Brain microvascular endothelial cell (primary cell): Measurements from ENCODE around the gene TMEM208.
A peak's percentile ranks its signal among the peaks of the same experiment; 100 is the strongest.

ENCODE experiments used
- DNase-seq: peaks from one replicate; pipeline ENCODE4 v3.0.0-alpha.2; 2020
- H3K27ac ChIP-seq: fragments of 250-450 bp; sonication (Bioruptor Pico); 2 replicates; pipeline ENCODE4 v1.5.1; 2020; ENCODE audit warnings: mild to moderate bottlenecking, moderate library complexity
- H3K27me3 ChIP-seq: fragments of 250-450 bp; sonication (Bioruptor Pico); replicated peaks from 2 replicates; pipeline ENCODE4 v1.5.1; 2020; ENCODE audit warnings: mild to moderate bottlenecking
- H3K36me3 ChIP-seq: fragments of 250-450 bp; sonication (Bioruptor Pico); replicated peaks from 2 replicates; pipeline ENCODE4 v1.5.1; 2020; ENCODE audit warnings: mild to moderate bottlenecking
- H3K4me3 ChIP-seq: 2 replicates; pipeline ENCODE4 v1.5.1; 2011; ENCODE audit warnings: low read depth, mild to moderate bottlenecking, control low read depth, low read length, moderate library complexity
- CTCF ChIP-seq: IDR thresholded peaks from 2 replicates; pipeline ENCODE4 v1.5.1; 2011; ENCODE audit warnings: low read depth, mild to moderate bottlenecking, moderate library complexity, low read length, control low read depth, inconsistent platforms; ENCODE audit errors: missing control alignments
- in situ Hi-C: cut with HindIII; loops from 2 replicates; pipeline ENCODE4 v1.10.0; 2017; ENCODE audit warnings: low sequenced_read_pairs, low pct_ligation_motif_present

TMEM208 gene

GRCh38 chr16:67202956-67203493 is 23.9 kb upstream of the TMEM208 start:
- Histone ChIP-seq H3K36me3 (peaks cover 25% of the 10 kb centered on the region), H3K4me3 (no peak overlapping the region), H3K27me3 (no peaks in the 10 kb centered on the region), H3K27ac (no peak overlapping the region)
- DNase-seq, result no peak
- in situ Hi-C loops, result no loop called here
- TF ChIP-seq CTCF, result no peak

- in situ Hi-C loops, result no loop called here
- no peak overlapping the region for H3K4me3 ChIP-seq
These were observed 22.9 kb upstream of the TMEM208 start for GRCh38 chr16:67204076-67204475.

GRCh38 chr16:67206129-67206837 is 20.6 kb upstream of the TMEM208 start:
- H3K27me3 ChIP-seq, result no peaks in the 10 kb centered on the region
- no peak overlapping the region for H3K27ac ChIP-seq
- H3K4me3 ChIP-seq, result no peak overlapping the region
- TF ChIP-seq CTCF, result no peak
- H3K36me3 ChIP-seq, result peaks cover 17% of the 10 kb centered on the region
- DNase-seq, result no peak
- in situ Hi-C loops, result no loop called here

More at GRCh38 chr16:67204076-67204475, 22.9 kb upstream of the TMEM208 start:
- no peaks in the 10 kb centered on the region for H3K27me3 ChIP-seq
- no peak for DNase-seq
- TF ChIP-seq CTCF, result no peak
- H3K27ac ChIP-seq, result no peak overlapping the region
- peaks cover 20% of the 10 kb centered on the region for H3K36me3 ChIP-seq

- Histone ChIP-seq H3K4me3 (no peak overlapping the region), H3K36me3 (peaks cover 11% of the 10 kb centered on the region), H3K27ac (no peak overlapping the region), H3K27me3 (no peaks in the 10 kb centered on the region)
- TF ChIP-seq CTCF, result no peak
- no peak for DNase-seq
- in situ Hi-C loops, result no loop called here
These were observed 20.1 kb upstream of the TMEM208 start for GRCh38 chr16:67206838-67207248.

GRCh38 chr16:67207249-67208091 is 19.5 kb upstream of the TMEM208 start:
- peaks cover 10% of the 10 kb centered on the region for H3K36me3 ChIP-seq

More at GRCh38 chr16:67207249-67208091, 19.5 kb upstream of the TMEM208 start:
- in situ Hi-C loops, result no loop called here
- peak; percentile 22 for DNase-seq
- Histone ChIP-seq H3K27ac (no peak overlapping the region), H3K27me3 (no peaks in the 10 kb centered on the region), H3K4me3 (no peak overlapping the region)
- TF ChIP-seq CTCF, result no peak
